NCI-H2171 (cell line): Measurements from ENCODE around the gene RTN1.

Experiments used
- DNase-seq: peaks from one replicate; lab custom pipeline; 2025; lab: John Stamatoyannopoulos, UW

The RTN1 gene

GRCh38 chr14:59547310-59547709 is 323.3 kb downstream of the RTN1 start:
- DNase-seq = no peak
